WTC11 (cell line): Measurements from ENCODE around the gene ARHGAP35.

Source experiments
- CREB1 ChIP-seq: sonication (generic); formaldehyde crosslinking; IDR thresholded peaks from 2 replicates; pipeline ENCODE4 v1.8.0; 2023; ENCODE audit warnings: mild to moderate bottlenecking, missing genetic modification reagents
- CTCF ChIP-seq: fragments of 200-600 bp; IDR thresholded peaks from 2 replicates; pipeline ENCODE4 v1.8.0; 2022; ENCODE audit warnings: antibody characterized with exemption
- E2F4 ChIP-seq: sonication (generic); formaldehyde crosslinking; IDR thresholded peaks from 2 replicates; pipeline ENCODE4 v1.8.1; 2022; ENCODE audit warnings: low read depth, mild to moderate bottlenecking, moderate library complexity, missing genetic modification reagents, borderline replicate concordance
- MYBL2 ChIP-seq: sonication (generic); formaldehyde crosslinking; IDR thresholded peaks from 2 replicates; pipeline ENCODE4 v1.8.1; 2023; ENCODE audit warnings: mild to moderate bottlenecking, moderate library complexity, missing genetic modification reagents
- TEAD4 ChIP-seq: sonication (generic); formaldehyde crosslinking; IDR thresholded peaks from 2 replicates; pipeline ENCODE4 v1.8.0; 2022; ENCODE audit warnings: mild to moderate bottlenecking, missing genetic modification reagents
- ZNF396 ChIP-seq: fragments of 250-450 bp; sonication (Bioruptor Pico); IDR thresholded peaks from 2 replicates; pipeline ENCODE4 v1.8.0; 2021; ENCODE audit warnings: mild to moderate bottlenecking, moderate library complexity, borderline replicate concordance
- TF ChIP-seq, protein P1 (sequence below): sonication (generic); formaldehyde crosslinking; IDR thresholded peaks from 2 replicates; pipeline ENCODE4 v1.8.0; 2022; ENCODE audit warnings: mild to moderate bottlenecking, missing genetic modification reagents
- TF ChIP-seq, protein P2 (sequence below): sonication (generic); formaldehyde crosslinking; IDR thresholded peaks from 2 replicates; pipeline ENCODE4 v1.8.1; 2022; ENCODE audit warnings: mild to moderate bottlenecking, moderate library complexity, missing genetic modification reagents
- TF ChIP-seq, protein P3 (sequence below): sonication (generic); formaldehyde crosslinking; IDR thresholded peaks from 2 replicates; pipeline ENCODE4 v1.8.0; 2022; ENCODE audit warnings: mild to moderate bottlenecking, missing genetic modification reagents
- TF ChIP-seq, protein P4 (sequence below): fragments of 250-450 bp; sonication (Bioruptor Pico); conservative IDR thresholded peaks from 2 replicates; pipeline ENCODE4 v1.9.0; 2021; ENCODE audit warnings: mild to moderate bottlenecking

GRCh38 chr19:46900341-46900740 is 39.5 kb downstream of the ARHGAP35 start:
- TF ChIP-seq CREB1 (no peak), CTCF (no peak), TEAD4 (no peak), E2F4 (CRISPR knock-in tag) (no peak), ZNF396 (CRISPR knock-in tag) (no peak), MYBL2 (CRISPR knock-in tag) (no peak)
- TF ChIP-seq, protein P1, sequence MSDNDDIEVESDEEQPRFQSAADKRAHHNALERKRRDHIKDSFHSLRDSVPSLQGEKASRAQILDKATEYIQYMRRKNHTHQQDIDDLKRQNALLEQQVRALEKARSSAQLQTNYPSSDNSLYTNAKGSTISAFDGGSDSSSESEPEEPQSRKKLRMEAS (CRISPR knock-in tag), result no peak
- TF ChIP-seq, protein P2, sequence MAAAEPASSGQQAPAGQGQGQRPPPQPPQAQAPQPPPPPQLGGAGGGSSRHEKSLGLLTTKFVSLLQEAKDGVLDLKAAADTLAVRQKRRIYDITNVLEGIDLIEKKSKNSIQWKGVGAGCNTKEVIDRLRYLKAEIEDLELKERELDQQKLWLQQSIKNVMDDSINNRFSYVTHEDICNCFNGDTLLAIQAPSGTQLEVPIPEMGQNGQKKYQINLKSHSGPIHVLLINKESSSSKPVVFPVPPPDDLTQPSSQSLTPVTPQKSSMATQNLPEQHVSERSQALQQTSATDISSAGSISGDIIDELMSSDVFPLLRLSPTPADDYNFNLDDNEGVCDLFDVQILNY (CRISPR knock-in tag), result no peak
- TF ChIP-seq, protein P3, sequence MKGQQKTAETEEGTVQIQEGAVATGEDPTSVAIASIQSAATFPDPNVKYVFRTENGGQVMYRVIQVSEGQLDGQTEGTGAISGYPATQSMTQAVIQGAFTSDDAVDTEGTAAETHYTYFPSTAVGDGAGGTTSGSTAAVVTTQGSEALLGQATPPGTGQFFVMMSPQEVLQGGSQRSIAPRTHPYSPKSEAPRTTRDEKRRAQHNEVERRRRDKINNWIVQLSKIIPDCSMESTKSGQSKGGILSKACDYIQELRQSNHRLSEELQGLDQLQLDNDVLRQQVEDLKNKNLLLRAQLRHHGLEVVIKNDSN (CRISPR knock-in tag), result no peak
- TF ChIP-seq, protein P4, sequence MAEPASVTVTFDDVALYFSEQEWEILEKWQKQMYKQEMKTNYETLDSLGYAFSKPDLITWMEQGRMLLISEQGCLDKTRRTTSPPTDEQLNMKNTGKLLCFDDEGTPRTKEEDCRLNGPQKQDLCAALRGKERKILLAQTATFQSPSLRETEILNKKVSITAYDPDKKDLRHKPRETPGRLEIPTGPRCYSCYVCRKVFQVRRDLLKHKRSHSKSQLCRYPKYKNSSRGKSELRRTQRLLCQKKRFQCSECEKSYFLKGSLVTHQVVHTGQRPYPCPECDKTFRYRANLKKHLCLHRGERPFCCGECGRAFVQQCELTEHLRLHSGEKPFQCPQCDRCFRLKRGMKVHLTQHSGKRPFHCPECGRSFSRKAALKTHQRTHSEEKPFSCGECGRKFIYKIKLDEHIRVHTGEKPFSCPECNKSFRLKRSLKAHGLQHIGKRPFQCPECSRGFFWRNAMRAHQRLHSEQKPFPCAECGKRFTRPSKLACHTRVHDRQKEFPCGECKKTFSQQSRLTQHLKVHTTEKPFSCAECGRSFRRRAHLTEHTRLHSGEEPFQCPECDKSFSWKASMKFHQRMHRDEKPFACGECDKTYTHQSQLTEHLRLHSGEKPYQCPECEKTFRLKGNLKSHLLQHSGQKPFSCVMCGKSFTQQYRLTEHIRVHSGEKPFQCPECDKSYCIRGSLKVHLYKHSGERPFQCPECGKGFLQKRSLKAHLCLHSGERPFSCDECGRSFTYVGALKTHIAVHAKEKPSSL (CRISPR knock-in tag), result no peak
